ENCODE data around the gene GPR26. TPM values are rescaled to one million over a fixed set of nuclear protein-coding genes. Genes with fewer than 3 reads are reported as not detected.

The GPR26 gene
- total and polyA plus RNA-seq, 9 donors: 0.10 TPM; not detected in 8

- no peaks in the 10 kb centered on the region for H3K36me3 ChIP-seq (ENCODE audit: control insufficient read depth, insufficient read depth, low read length)
- H3K27me3 ChIP-seq (ENCODE audit: control insufficient read depth, insufficient read depth, low read length): no peaks in the 10 kb centered on the region
- no peak overlapping the region for H3K4me3 ChIP-seq (ENCODE audit: low read length)
- no peaks in the 10 kb centered on the region for H3K4me1 ChIP-seq (ENCODE audit: control insufficient read depth, insufficient read depth, low read length)
- DNase-seq: no peak
- H3K9me3 ChIP-seq (replicated peaks; ENCODE audit: control insufficient read depth, low read depth, low read length): no peaks in the 10 kb centered on the region
- 85% methylated on average over 5 of the region's 6 CpGs for WGBS (ENCODE audit: insufficient coverage)
- H3K27ac ChIP-seq (ENCODE audit: low read length): no peak overlapping the region
Measured at GRCh38 chr10:123634221-123634620, 31.9 kb upstream of the GPR26 start.

DNA sequence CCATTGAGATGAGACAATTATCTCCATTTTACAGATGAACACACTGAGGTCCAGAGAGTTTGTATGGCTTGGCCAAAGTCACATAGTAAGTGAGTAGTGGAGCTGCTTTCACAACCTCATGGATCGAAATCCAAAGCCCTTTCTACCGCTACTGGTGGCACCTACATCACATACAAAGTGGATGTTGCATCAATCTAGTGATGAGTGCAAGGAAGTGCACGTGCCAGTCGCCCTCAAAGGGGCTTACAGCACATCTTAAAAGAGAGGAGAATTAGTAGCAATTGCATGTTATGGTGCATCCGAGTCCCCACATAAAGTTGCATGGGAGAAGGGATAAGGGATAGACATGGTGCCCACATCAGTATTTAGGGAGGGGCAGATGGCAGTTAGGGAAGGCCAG lies 31.0 kb upstream of the GPR26 start:
- H3K36me3 ChIP-seq (ENCODE audit: control insufficient read depth, insufficient read depth, low read length): no peaks in the 10 kb centered on the region
- 100% methylated on average over 2 of the region's 5 CpGs for WGBS (ENCODE audit: insufficient coverage)
- H3K9me3 ChIP-seq (replicated peaks; ENCODE audit: control insufficient read depth, low read depth, low read length): no peaks in the 10 kb centered on the region
- no peak for DNase-seq
- no peak overlapping the region for H3K27ac ChIP-seq (ENCODE audit: low read length)
- H3K4me1 ChIP-seq (ENCODE audit: control insufficient read depth, insufficient read depth, low read length): no peaks in the 10 kb centered on the region
- no peak overlapping the region for H3K4me3 ChIP-seq (ENCODE audit: low read length)
- H3K27me3 ChIP-seq (ENCODE audit: control insufficient read depth, insufficient read depth, low read length): no peaks in the 10 kb centered on the region

- Histone ChIP-seq H3K9me3 (replicated peaks; ENCODE audit: control insufficient read depth, low read depth, low read length) (no peaks in the 10 kb centered on the region), H3K36me3 (ENCODE audit: control insufficient read depth, insufficient read depth, low read length) (no peaks in the 10 kb centered on the region), H3K4me1 (ENCODE audit: control insufficient read depth, insufficient read depth, low read length) (no peaks in the 10 kb centered on the region), H3K27me3 (ENCODE audit: control insufficient read depth, insufficient read depth, low read length) (no peaks in the 10 kb centered on the region), H3K27ac (ENCODE audit: low read length) (no peak overlapping the region), H3K4me3 (ENCODE audit: low read length) (no peak overlapping the region)
- DNase-seq: no peak
- no CpG with 5 or more reads among the region's 2 CpGs for WGBS (ENCODE audit: insufficient coverage)
Measured at GRCh38 chr10:123635745-123636144, 30.4 kb upstream of the GPR26 start.

DNA sequence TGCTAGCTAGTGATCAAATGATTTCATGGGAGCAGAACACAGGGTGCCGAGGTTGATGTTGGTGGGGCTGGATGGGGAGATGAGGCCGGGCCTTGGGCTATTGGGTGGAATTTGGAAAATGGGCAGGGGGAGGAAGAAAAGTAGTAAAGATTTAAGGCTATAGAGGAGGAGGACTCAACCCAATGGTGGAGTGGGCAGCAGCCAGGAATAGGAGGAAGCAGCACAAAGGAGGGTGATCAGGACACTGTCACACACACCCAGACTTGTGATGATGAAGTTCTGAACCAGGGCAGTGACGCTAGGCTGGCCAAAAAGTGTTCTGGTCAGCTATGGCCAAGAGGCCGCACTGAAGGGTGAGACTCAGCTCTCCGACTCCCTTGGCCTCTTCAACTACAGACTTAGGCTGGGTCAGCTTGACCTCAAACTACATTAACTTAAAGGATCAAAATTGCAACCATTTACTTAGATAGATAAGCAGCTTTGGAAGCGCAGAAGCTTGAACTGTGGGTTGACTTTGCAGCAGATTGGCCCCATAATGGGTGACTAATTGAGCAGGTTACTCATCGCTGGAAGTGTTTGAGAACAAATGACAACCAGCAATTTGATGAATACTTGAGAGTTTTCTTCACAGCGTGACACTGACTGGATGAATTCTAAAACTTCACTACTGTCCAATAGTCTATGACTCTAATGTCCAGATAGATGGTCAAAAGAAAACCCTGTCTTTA lies 29.4 kb upstream of the GPR26 start:
- H3K27me3 ChIP-seq (ENCODE audit: control insufficient read depth, insufficient read depth, low read length): no peaks in the 10 kb centered on the region
- H3K9me3 ChIP-seq (replicated peaks; ENCODE audit: control insufficient read depth, low read depth, low read length): no peaks in the 10 kb centered on the region
- no peak for DNase-seq
- no peaks in the 10 kb centered on the region for H3K36me3 ChIP-seq (ENCODE audit: control insufficient read depth, insufficient read depth, low read length)
- WGBS (ENCODE audit: insufficient coverage): 73% methylated on average over 4 of the region's 8 CpGs
- H3K4me1 ChIP-seq (ENCODE audit: control insufficient read depth, insufficient read depth, low read length): no peaks in the 10 kb centered on the region
- no peak overlapping the region for H3K27ac ChIP-seq (ENCODE audit: low read length)
- no peak overlapping the region for H3K4me3 ChIP-seq (ENCODE audit: low read length)

GRCh38 chr10:123637326-123637880 lies 28.8 kb upstream of the GPR26 start:
- no peak for DNase-seq

GRCh38 chr10:123639131-123639530 lies 27.0 kb upstream of the GPR26 start:
- Histone ChIP-seq H3K27ac (ENCODE audit: low read length) (no peak overlapping the region), H3K4me1 (ENCODE audit: control insufficient read depth, insufficient read depth, low read length) (no peaks in the 10 kb centered on the region)
- whole genome bisulfite sequencing (ENCODE audit: insufficient coverage): no CpG with 5 or more reads among the region's 3 CpGs

More at GRCh38 chr10:123637326-123637880, 28.8 kb upstream of the GPR26 start:
- Histone ChIP-seq H3K4me3 (ENCODE audit: low read length) (no peak overlapping the region), H3K36me3 (ENCODE audit: control insufficient read depth, insufficient read depth, low read length) (no peaks in the 10 kb centered on the region), H3K27ac (ENCODE audit: low read length) (no peak overlapping the region), H3K9me3 (replicated peaks; ENCODE audit: control insufficient read depth, low read depth, low read length) (no peaks in the 10 kb centered on the region), H3K4me1 (ENCODE audit: control insufficient read depth, insufficient read depth, low read length) (no peaks in the 10 kb centered on the region), H3K27me3 (ENCODE audit: control insufficient read depth, insufficient read depth, low read length) (peaks cover 4% of the 10 kb centered on the region)
- 81% methylated on average over 4 of the region's 6 CpGs for WGBS (ENCODE audit: insufficient coverage)

DNA sequence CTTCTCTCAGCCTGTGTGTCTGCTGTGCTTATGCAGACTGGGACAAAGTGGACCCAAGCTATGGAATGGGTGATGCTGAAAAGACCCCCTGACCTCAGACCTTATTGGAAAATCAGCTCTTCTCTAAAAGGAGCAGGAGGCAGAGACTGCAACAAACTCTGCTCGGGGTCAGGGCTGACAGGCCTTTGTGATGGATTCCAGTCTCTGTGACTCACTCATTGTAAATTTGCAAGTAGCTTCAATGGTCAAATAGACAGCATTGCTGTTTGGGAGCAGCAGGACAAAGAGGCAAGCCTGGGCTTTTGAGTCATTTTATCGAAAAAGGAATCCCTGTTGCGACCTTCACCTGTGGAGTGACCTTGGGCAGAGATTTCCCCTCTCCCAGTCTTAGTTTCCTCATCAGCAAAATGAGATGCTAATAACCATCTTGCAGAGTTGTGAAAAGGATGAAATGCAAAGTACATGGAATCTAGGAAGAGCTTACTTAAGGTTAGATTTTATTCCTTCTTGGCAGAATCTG lies 26.1 kb upstream of the GPR26 start:
- no peak overlapping the region for H3K4me3 ChIP-seq (ENCODE audit: low read length)
- WGBS (ENCODE audit: insufficient coverage): 39% methylated on average over 2 of the region's 3 CpGs
- H3K4me1 ChIP-seq (ENCODE audit: control insufficient read depth, insufficient read depth, low read length): no peaks in the 10 kb centered on the region
- H3K36me3 ChIP-seq (ENCODE audit: control insufficient read depth, insufficient read depth, low read length): no peaks in the 10 kb centered on the region
- no peak overlapping the region for H3K27ac ChIP-seq (ENCODE audit: low read length)
- no peaks in the 10 kb centered on the region for H3K9me3 ChIP-seq (replicated peaks; ENCODE audit: control insufficient read depth, low read depth, low read length)
- DNase-seq: no peak
- H3K27me3 ChIP-seq (ENCODE audit: control insufficient read depth, insufficient read depth, low read length): peaks cover 8% of the 10 kb centered on the region

More at GRCh38 chr10:123639131-123639530, 27.0 kb upstream of the GPR26 start:
- H3K9me3 ChIP-seq (replicated peaks; ENCODE audit: control insufficient read depth, low read depth, low read length): no peaks in the 10 kb centered on the region
- no peaks in the 10 kb centered on the region for H3K36me3 ChIP-seq (ENCODE audit: control insufficient read depth, insufficient read depth, low read length)
- no peak overlapping the region for H3K4me3 ChIP-seq (ENCODE audit: low read length)
- peaks cover 8% of the 10 kb centered on the region for H3K27me3 ChIP-seq (ENCODE audit: control insufficient read depth, insufficient read depth, low read length)
- DNase-seq: no peak

DNA sequence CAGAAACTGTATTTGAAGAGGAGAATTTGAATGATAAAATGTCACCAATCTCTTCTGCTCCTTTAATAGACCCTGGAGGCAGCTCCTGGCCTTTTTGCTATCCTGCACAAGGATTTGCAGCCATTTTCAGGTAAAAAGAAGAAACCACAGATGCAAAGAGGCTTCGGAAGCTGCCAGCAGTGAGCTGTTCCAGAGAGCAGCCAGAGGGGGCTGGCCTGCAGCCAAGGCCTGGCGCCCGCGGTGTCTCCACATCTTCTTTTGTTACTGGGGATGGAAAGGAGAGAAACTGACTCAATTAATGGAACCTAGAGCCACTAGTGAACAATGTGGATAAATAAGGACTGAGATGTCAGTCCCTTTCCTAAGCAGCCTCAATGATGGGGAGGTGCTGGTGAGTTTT lies 23.9 kb upstream of the GPR26 start:
- Histone ChIP-seq H3K36me3 (ENCODE audit: control insufficient read depth, insufficient read depth, low read length) (no peaks in the 10 kb centered on the region), H3K4me1 (ENCODE audit: control insufficient read depth, insufficient read depth, low read length) (no peaks in the 10 kb centered on the region), H3K9me3 (replicated peaks; ENCODE audit: control insufficient read depth, low read depth, low read length) (no peaks in the 10 kb centered on the region), H3K27ac (ENCODE audit: low read length) (no peak overlapping the region), H3K4me3 (ENCODE audit: low read length) (no peak overlapping the region), H3K27me3 (ENCODE audit: control insufficient read depth, insufficient read depth, low read length) (peaks cover 8% of the 10 kb centered on the region)
- DNase-seq: peak; percentile 6
- 25% methylated on average over 2 of the region's 4 CpGs for WGBS (ENCODE audit: insufficient coverage)

- no peaks in the 10 kb centered on the region for H3K4me1 ChIP-seq (ENCODE audit: control insufficient read depth, insufficient read depth, low read length)
- peaks cover 9% of the 10 kb centered on the region for H3K27me3 ChIP-seq (ENCODE audit: control insufficient read depth, insufficient read depth, low read length)
- H3K36me3 ChIP-seq (ENCODE audit: control insufficient read depth, insufficient read depth, low read length): no peaks in the 10 kb centered on the region
- no peaks in the 10 kb centered on the region for H3K9me3 ChIP-seq (replicated peaks; ENCODE audit: control insufficient read depth, low read depth, low read length)
- H3K4me3 ChIP-seq (ENCODE audit: low read length): no peak overlapping the region
- H3K27ac ChIP-seq (ENCODE audit: low read length): no peak overlapping the region
- no peak for DNase-seq
- WGBS (ENCODE audit: insufficient coverage): 67% methylated on average over 1 of the region's 8 CpGs
Measured at GRCh38 chr10:123642697-123643096, 23.5 kb upstream of the GPR26 start.

- WGBS (ENCODE audit: insufficient coverage): no CpG with 5 or more reads among the region's 10 CpGs
- Histone ChIP-seq H3K36me3 (ENCODE audit: control insufficient read depth, insufficient read depth, low read length) (no peaks in the 10 kb centered on the region), H3K4me3 (ENCODE audit: low read length) (no peak overlapping the region), H3K4me1 (ENCODE audit: control insufficient read depth, insufficient read depth, low read length) (no peaks in the 10 kb centered on the region), H3K27ac (ENCODE audit: low read length) (no peak overlapping the region), H3K9me3 (replicated peaks; ENCODE audit: control insufficient read depth, low read depth, low read length) (no peaks in the 10 kb centered on the region), H3K27me3 (ENCODE audit: control insufficient read depth, insufficient read depth, low read length) (peaks cover 10% of the 10 kb centered on the region)
- no peak for DNase-seq
Measured at GRCh38 chr10:123643315-123643714, 22.8 kb upstream of the GPR26 start.

Data from muscle of leg (tissue), 11 donors.